ENCODE measurements around the gene FAM170B. TPM values are rescaled to one million over a fixed set of nuclear protein-coding genes. Genes with fewer than 3 reads are reported as not detected.

The FAM170B gene
- total RNA-seq, 1 donor from 2014 or later: not detected

- Histone ChIP-seq H3K9me3 (ENCODE audit: control insufficient read depth in 3 of 3, low read length in 3 of 3) (no peaks in the 10 kb centered on the region), H3K27ac (ENCODE audit: low read depth, low read length) (no peak overlapping the region), H3K4me3 (ENCODE audit: low read length in 3 of 3) (no peak overlapping the region), H3K4me1 (ENCODE audit: control insufficient read depth in 3 of 3, insufficient read depth in 3 of 3, low read length in 3 of 3) (peaks cover 10 to 18% (median 12%) of the 10 kb centered on the region in 3 donors), H3K36me3 (ENCODE audit: control insufficient read depth in 3 of 3, insufficient read depth in 3 of 3, low read length in 3 of 3) (peaks cover 0 to 11% (median 3%) of the 10 kb centered on the region in 3 donors), H3K27me3 (ENCODE audit: control insufficient read depth in 3 of 3, insufficient read depth in 3 of 3, low read length in 3 of 3) (no peaks in the 10 kb centered on the region), H3K9ac (ENCODE audit: low read depth in 1 of 3, low read length in 3 of 3) (no peak overlapping the region)
Measured at GRCh38 chr10:49168831-49169500, 35.1 kb upstream of the FAM170B start.

GRCh38 chr10:49168171-49168540 is 34.3 kb upstream of the FAM170B start:
- Histone ChIP-seq H3K9me3 (ENCODE audit: control insufficient read depth in 3 of 3, low read length in 3 of 3) (no peaks in the 10 kb centered on the region), H3K27me3 (ENCODE audit: control insufficient read depth in 3 of 3, insufficient read depth in 3 of 3, low read length in 3 of 3) (no peaks in the 10 kb centered on the region), H3K4me3 (ENCODE audit: low read length in 3 of 3) (no peak overlapping the region), H3K36me3 (ENCODE audit: control insufficient read depth in 3 of 3, insufficient read depth in 3 of 3, low read length in 3 of 3) (peaks cover 0 to 11% (median 3%) of the 10 kb centered on the region in 3 donors), H3K4me1 (ENCODE audit: control insufficient read depth in 3 of 3, insufficient read depth in 3 of 3, low read length in 3 of 3) (peaks cover 8 to 18% (median 10%) of the 10 kb centered on the region in 3 donors), H3K27ac (ENCODE audit: low read depth, low read length) (no peak overlapping the region), H3K9ac (ENCODE audit: low read depth in 1 of 3, low read length in 3 of 3) (peak overlapping the region in 1 of 3 donors; percentile 8)

GRCh38 chr10:49167425-49168170 is 33.8 kb upstream of the FAM170B start:
- H3K27ac ChIP-seq (ENCODE audit: low read depth, low read length): no peak overlapping the region
- H3K4me1 ChIP-seq (ENCODE audit: control insufficient read depth in 3 of 3, insufficient read depth in 3 of 3, low read length in 3 of 3): peaks cover 8 to 17% (median 8%) of the 10 kb centered on the region in 3 donors

GRCh38 chr10:49166484-49167400 is 32.9 kb upstream of the FAM170B start:
- no peak overlapping the region for H3K4me3 ChIP-seq (ENCODE audit: low read length in 3 of 3)
- peaks cover 0 to 11% (median 3%) of the 10 kb centered on the region in 3 donors for H3K36me3 ChIP-seq (ENCODE audit: control insufficient read depth in 3 of 3, insufficient read depth in 3 of 3, low read length in 3 of 3)
- no peaks in the 10 kb centered on the region for H3K27me3 ChIP-seq (ENCODE audit: control insufficient read depth in 3 of 3, insufficient read depth in 3 of 3, low read length in 3 of 3)
- no peak overlapping the region for H3K9ac ChIP-seq (ENCODE audit: low read depth in 1 of 3, low read length in 3 of 3)
- H3K9me3 ChIP-seq (ENCODE audit: control insufficient read depth in 3 of 3, low read length in 3 of 3): no peaks in the 10 kb centered on the region
- H3K27ac ChIP-seq (ENCODE audit: low read depth, low read length): no peak overlapping the region
- H3K4me1 ChIP-seq (ENCODE audit: control insufficient read depth in 3 of 3, insufficient read depth in 3 of 3, low read length in 3 of 3): peaks cover 7 to 13% (median 8%) of the 10 kb centered on the region in 3 donors

More at GRCh38 chr10:49167425-49168170, 33.8 kb upstream of the FAM170B start:
- H3K9ac ChIP-seq (ENCODE audit: low read depth in 1 of 3, low read length in 3 of 3): no peak overlapping the region
- no peaks in the 10 kb centered on the region for H3K9me3 ChIP-seq (ENCODE audit: control insufficient read depth in 3 of 3, low read length in 3 of 3)
- H3K36me3 ChIP-seq (ENCODE audit: control insufficient read depth in 3 of 3, insufficient read depth in 3 of 3, low read length in 3 of 3): peaks cover 0 to 11% (median 3%) of the 10 kb centered on the region in 3 donors
- H3K27me3 ChIP-seq (ENCODE audit: control insufficient read depth in 3 of 3, insufficient read depth in 3 of 3, low read length in 3 of 3): no peaks in the 10 kb centered on the region
- no peak overlapping the region for H3K4me3 ChIP-seq (ENCODE audit: low read length in 3 of 3)

GRCh38 chr10:49165821-49166483 is 32.1 kb upstream of the FAM170B start:
- Histone ChIP-seq H3K27ac (ENCODE audit: low read depth, low read length) (no peak overlapping the region), H3K4me1 (ENCODE audit: control insufficient read depth in 3 of 3, insufficient read depth in 3 of 3, low read length in 3 of 3) (peaks cover 7 to 14% (median 10%) of the 10 kb centered on the region in 3 donors), H3K36me3 (ENCODE audit: control insufficient read depth in 3 of 3, insufficient read depth in 3 of 3, low read length in 3 of 3) (peaks cover 0 to 11% (median 3%) of the 10 kb centered on the region in 3 donors), H3K9ac (ENCODE audit: low read depth in 1 of 3, low read length in 3 of 3) (no peak overlapping the region), H3K9me3 (ENCODE audit: control insufficient read depth in 3 of 3, low read length in 3 of 3) (no peaks in the 10 kb centered on the region), H3K4me3 (ENCODE audit: low read length in 3 of 3) (no peak overlapping the region), H3K27me3 (ENCODE audit: control insufficient read depth in 3 of 3, insufficient read depth in 3 of 3, low read length in 3 of 3) (no peaks in the 10 kb centered on the region)

- Histone ChIP-seq H3K4me3 (ENCODE audit: low read length in 3 of 3) (no peak overlapping the region), H3K4me1 (ENCODE audit: control insufficient read depth in 3 of 3, insufficient read depth in 3 of 3, low read length in 3 of 3) (peaks cover 7 to 13% (median 10%) of the 10 kb centered on the region in 3 donors), H3K27ac (ENCODE audit: low read depth, low read length) (no peak overlapping the region), H3K36me3 (ENCODE audit: control insufficient read depth in 3 of 3, insufficient read depth in 3 of 3, low read length in 3 of 3) (peaks cover 0 to 11% (median 3%) of the 10 kb centered on the region in 3 donors), H3K9me3 (ENCODE audit: control insufficient read depth in 3 of 3, low read length in 3 of 3) (no peaks in the 10 kb centered on the region), H3K9ac (ENCODE audit: low read depth in 1 of 3, low read length in 3 of 3) (no peak overlapping the region), H3K27me3 (ENCODE audit: control insufficient read depth in 3 of 3, insufficient read depth in 3 of 3, low read length in 3 of 3) (no peaks in the 10 kb centered on the region)
Measured at GRCh38 chr10:49165259-49165658, 31.4 kb upstream of the FAM170B start.

GRCh38 chr10:49164559-49165188 is 30.9 kb upstream of the FAM170B start:
- H3K36me3 ChIP-seq (ENCODE audit: control insufficient read depth in 3 of 3, insufficient read depth in 3 of 3, low read length in 3 of 3): peaks cover 0 to 11% (median 3%) of the 10 kb centered on the region in 3 donors

GRCh38 chr10:49163741-49164140 is 29.9 kb upstream of the FAM170B start:
- Histone ChIP-seq H3K36me3 (ENCODE audit: control insufficient read depth in 3 of 3, insufficient read depth in 3 of 3, low read length in 3 of 3) (peaks cover 0 to 11% (median 3%) of the 10 kb centered on the region in 3 donors), H3K27ac (ENCODE audit: low read depth, low read length) (no peak overlapping the region), H3K9ac (ENCODE audit: low read depth in 1 of 3, low read length in 3 of 3) (no peak overlapping the region)

More at GRCh38 chr10:49164559-49165188, 30.9 kb upstream of the FAM170B start:
- Histone ChIP-seq H3K27me3 (ENCODE audit: control insufficient read depth in 3 of 3, insufficient read depth in 3 of 3, low read length in 3 of 3) (no peaks in the 10 kb centered on the region), H3K9me3 (ENCODE audit: control insufficient read depth in 3 of 3, low read length in 3 of 3) (no peaks in the 10 kb centered on the region), H3K9ac (ENCODE audit: low read depth in 1 of 3, low read length in 3 of 3) (no peak overlapping the region), H3K27ac (ENCODE audit: low read depth, low read length) (no peak overlapping the region), H3K4me3 (ENCODE audit: low read length in 3 of 3) (no peak overlapping the region), H3K4me1 (ENCODE audit: control insufficient read depth in 3 of 3, insufficient read depth in 3 of 3, low read length in 3 of 3) (peaks cover 7 to 13% (median 10%) of the 10 kb centered on the region in 3 donors)

More at GRCh38 chr10:49163741-49164140, 29.9 kb upstream of the FAM170B start:
- no peak overlapping the region for H3K4me3 ChIP-seq (ENCODE audit: low read length in 3 of 3)
- peaks cover 7 to 13% (median 10%) of the 10 kb centered on the region in 3 donors for H3K4me1 ChIP-seq (ENCODE audit: control insufficient read depth in 3 of 3, insufficient read depth in 3 of 3, low read length in 3 of 3)
- no peaks in the 10 kb centered on the region for H3K9me3 ChIP-seq (ENCODE audit: control insufficient read depth in 3 of 3, low read length in 3 of 3)
- no peaks in the 10 kb centered on the region for H3K27me3 ChIP-seq (ENCODE audit: control insufficient read depth in 3 of 3, insufficient read depth in 3 of 3, low read length in 3 of 3)
